SU-DHL-6 (cell line): Measurements from ENCODE around the gene RPH3AL.

ENCODE experiments used
- H2AFZ ChIP-seq: fragments of 200-600 bp; sonication (generic); 2 replicates; pipeline ENCODE4 v1.6.1; 2014; ENCODE audit warnings: low read depth, mild to moderate bottlenecking, moderate library complexity, mixed read lengths, antibody characterized with exemption, low read length; ENCODE audit not compliant: severe bottlenecking
- H3F3A ChIP-seq: fragments of 200-600 bp; shearing (Covaris generic); 2 replicates; pipeline ENCODE4 v1.6.0; 2016; ENCODE audit warnings: antibody characterized with exemption, mild to moderate bottlenecking; ENCODE audit not compliant: insufficient read depth
- H3K27ac ChIP-seq: fragments of 200-600 bp; sonication (generic); 2 replicates; pipeline ENCODE4 v1.5.1; 2016; ENCODE audit warnings: low read depth, mild to moderate bottlenecking, low read length, moderate library complexity, mixed read lengths
- H3K27me3 ChIP-seq: fragments of 200-600 bp; sonication (generic), shearing (Covaris generic); 2 replicates; pipeline ENCODE4 v1.6.0; 2014; ENCODE audit warnings: mild to moderate bottlenecking, low read length
- H3K36me3 ChIP-seq: fragments of 200-600 bp; sonication (generic); 2 replicates; pipeline ENCODE4 v1.6.1; 2014; ENCODE audit warnings: mild to moderate bottlenecking, low read length, mixed read lengths
- H3K4me2 ChIP-seq: fragments of 300-600, 200-600 bp; shearing (Covaris generic), sonication (generic); 2 replicates; pipeline ENCODE4 v1.6.0; 2014; ENCODE audit warnings: low read length, low read depth, mild to moderate bottlenecking; ENCODE audit not compliant: poor library complexity, severe bottlenecking
- H3K4me3 ChIP-seq: fragments of 200-600 bp; sonication (generic); 2 replicates; pipeline ENCODE4 v1.5.1; 2014; ENCODE audit warnings: antibody characterized with exemption, low read length, mild to moderate bottlenecking, mixed read lengths; ENCODE audit not compliant: insufficient read depth, poor library complexity, severe bottlenecking
- H3K79me2 ChIP-seq: fragments of 200-600 bp; sonication (generic); 2 replicates; pipeline ENCODE4 v1.6.1; 2014; ENCODE audit warnings: mild to moderate bottlenecking, low read length, moderate library complexity; ENCODE audit not compliant: insufficient read depth
- H3K9ac ChIP-seq: fragments of 200-600 bp; sonication (generic); 2 replicates; pipeline ENCODE4 v1.7.0; 2014; ENCODE audit warnings: mild to moderate bottlenecking, low read length
- H3K9me2 ChIP-seq: fragments of 200-600 bp; sonication (generic); replicated peaks from 2 replicates; pipeline ENCODE4 v1.6.1; 2014; ENCODE audit warnings: low read length; ENCODE audit not compliant: insufficient read depth
- H3K9me3 ChIP-seq: fragments of 200-600 bp; sonication (generic); 2 replicates; pipeline ENCODE4 v1.6.1; 2014; ENCODE audit warnings: low read length, mixed read lengths; ENCODE audit not compliant: insufficient read depth
- H4K20me1 ChIP-seq: fragments of 200-600 bp; sonication (generic); 2 replicates; pipeline ENCODE4 v1.6.1; 2014; ENCODE audit warnings: low read depth, mild to moderate bottlenecking, antibody characterized with exemption, low read length, moderate library complexity, mixed read lengths
- EZH2phosphoT487 ChIP-seq: fragments of 200-600 bp; sonication (generic), shearing (Covaris generic); conservative IDR thresholded peaks from 2 replicates; pipeline ENCODE4 v1.6.1; 2018; ENCODE audit warnings: mild to moderate bottlenecking, antibody characterized with exemption, low read length, moderate library complexity, mixed read lengths
- TF ChIP-seq, protein P1 (sequence below): fragments of 200-600 bp; sonication (generic); IDR thresholded peaks from one replicate; pipeline ENCODE4 v1.5.1; 2017; ENCODE audit warnings: antibody characterized with exemption, mild to moderate bottlenecking, low read length, moderate library complexity; ENCODE audit not compliant: insufficient read depth, poor library complexity, severe bottlenecking

Gene RPH3AL

DNA sequence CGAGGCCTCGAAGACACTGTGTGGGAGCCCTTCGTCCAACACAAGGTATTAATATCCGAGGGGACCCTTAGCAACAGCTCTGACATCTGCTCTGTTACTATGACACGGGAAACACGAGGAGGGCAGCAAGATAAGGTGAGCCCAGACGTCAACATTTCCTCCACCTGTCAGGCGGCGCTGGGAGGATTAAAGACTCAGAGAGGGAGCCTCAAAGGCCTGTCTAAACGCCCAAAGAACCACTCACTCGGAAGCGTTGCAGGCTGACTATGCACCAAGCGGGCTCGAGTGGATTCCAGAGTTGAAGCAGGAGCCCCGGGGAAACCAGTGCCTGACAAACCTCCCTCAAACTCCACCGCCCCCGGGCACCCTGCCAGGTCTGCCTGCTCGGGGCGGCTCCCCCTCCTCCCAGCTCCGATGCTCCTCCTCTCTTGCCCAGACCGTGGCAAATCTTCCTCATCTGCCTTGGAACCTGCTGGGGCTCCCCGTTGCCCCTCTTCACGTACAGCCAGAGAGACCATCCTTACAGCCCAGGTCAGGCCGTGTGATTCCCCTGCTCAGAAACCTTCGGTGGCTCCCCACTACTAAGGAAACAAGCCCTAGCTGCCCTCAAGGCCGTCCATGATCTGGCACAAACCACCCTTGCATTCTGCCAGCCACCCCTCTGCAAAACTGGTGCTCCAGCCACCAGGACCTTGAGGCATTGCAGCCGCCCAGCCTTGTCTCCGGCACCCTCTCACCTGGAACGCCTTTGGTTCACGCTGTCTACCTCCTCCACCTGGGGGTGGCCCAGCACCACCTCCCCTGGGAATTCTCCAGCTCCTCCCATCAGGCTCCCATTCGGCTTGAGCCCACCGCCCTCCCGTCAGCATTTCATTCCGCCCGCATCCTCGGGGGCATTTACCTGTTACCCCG lies 16.2 kb downstream of the RPH3AL start:
- Histone ChIP-seq H3K4me3 (no peak overlapping the region), H3K27me3 (no peaks in the 10 kb centered on the region)

DNA sequence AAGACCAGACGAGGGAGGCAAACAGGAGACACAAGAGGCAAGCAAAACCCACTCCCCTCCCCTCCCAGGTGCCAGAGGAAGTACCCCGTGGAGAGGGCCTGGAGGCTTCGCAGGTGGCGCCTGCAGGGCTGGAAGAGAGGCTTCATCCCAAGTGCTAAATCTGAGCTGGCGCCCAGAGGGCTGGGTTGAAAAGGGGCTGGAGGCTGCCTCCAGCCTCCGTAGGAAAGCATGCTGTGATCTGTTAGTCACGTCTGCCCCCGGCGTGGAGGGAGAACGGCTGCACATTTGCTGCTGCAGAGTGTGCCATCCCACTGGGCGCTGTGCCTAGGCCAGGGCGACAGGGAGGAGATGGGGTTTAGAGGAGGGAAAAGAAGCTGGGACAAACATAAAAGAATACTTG lies 16.9 kb downstream of the RPH3AL start:
- no peaks in the 10 kb centered on the region for H3K9me3 ChIP-seq
- no peaks in the 10 kb centered on the region for H4K20me1 ChIP-seq
- H3K27ac ChIP-seq, result no peak overlapping the region
- H3K9me2 ChIP-seq, result no peaks in the 10 kb centered on the region
- H3K4me3 ChIP-seq, result no peak overlapping the region
- no peaks in the 10 kb centered on the region for H3K79me2 ChIP-seq
- H2AFZ ChIP-seq, result no peak overlapping the region
- no peak overlapping the region for H3K4me2 ChIP-seq
- no peaks in the 10 kb centered on the region for H3K36me3 ChIP-seq
- H3F3A ChIP-seq, result no peaks in the 10 kb centered on the region
- TF ChIP-seq EZH2phosphoT487, result no peak
- TF ChIP-seq, protein P1, sequence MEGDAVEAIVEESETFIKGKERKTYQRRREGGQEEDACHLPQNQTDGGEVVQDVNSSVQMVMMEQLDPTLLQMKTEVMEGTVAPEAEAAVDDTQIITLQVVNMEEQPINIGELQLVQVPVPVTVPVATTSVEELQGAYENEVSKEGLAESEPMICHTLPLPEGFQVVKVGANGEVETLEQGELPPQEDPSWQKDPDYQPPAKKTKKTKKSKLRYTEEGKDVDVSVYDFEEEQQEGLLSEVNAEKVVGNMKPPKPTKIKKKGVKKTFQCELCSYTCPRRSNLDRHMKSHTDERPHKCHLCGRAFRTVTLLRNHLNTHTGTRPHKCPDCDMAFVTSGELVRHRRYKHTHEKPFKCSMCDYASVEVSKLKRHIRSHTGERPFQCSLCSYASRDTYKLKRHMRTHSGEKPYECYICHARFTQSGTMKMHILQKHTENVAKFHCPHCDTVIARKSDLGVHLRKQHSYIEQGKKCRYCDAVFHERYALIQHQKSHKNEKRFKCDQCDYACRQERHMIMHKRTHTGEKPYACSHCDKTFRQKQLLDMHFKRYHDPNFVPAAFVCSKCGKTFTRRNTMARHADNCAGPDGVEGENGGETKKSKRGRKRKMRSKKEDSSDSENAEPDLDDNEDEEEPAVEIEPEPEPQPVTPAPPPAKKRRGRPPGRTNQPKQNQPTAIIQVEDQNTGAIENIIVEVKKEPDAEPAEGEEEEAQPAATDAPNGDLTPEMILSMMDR, result no peak
- H3K27me3 ChIP-seq, result no peaks in the 10 kb centered on the region
- no peak overlapping the region for H3K9ac ChIP-seq

More for the DNA sequence above, 16.2 kb downstream of the RPH3AL start:
- Histone ChIP-seq H3K4me2 (no peak overlapping the region), H3K9me3 (no peaks in the 10 kb centered on the region), H3K9me2 (no peaks in the 10 kb centered on the region), H3K79me2 (no peaks in the 10 kb centered on the region), H3F3A (no peaks in the 10 kb centered on the region), H2AFZ (no peak overlapping the region), H3K36me3 (no peaks in the 10 kb centered on the region), H3K9ac (no peak overlapping the region), H4K20me1 (no peaks in the 10 kb centered on the region), H3K27ac (no peak overlapping the region)
- no peak for TF ChIP-seq EZH2phosphoT487
- TF ChIP-seq, protein P1, result no peak

- Histone ChIP-seq H3K9me2 (no peaks in the 10 kb centered on the region), H3K27ac (no peak overlapping the region), H2AFZ (no peak overlapping the region), H3K4me2 (no peak overlapping the region), H3K9ac (no peak overlapping the region), H3K27me3 (no peaks in the 10 kb centered on the region), H3F3A (no peaks in the 10 kb centered on the region), H3K4me3 (no peak overlapping the region), H3K36me3 (no peaks in the 10 kb centered on the region), H4K20me1 (no peaks in the 10 kb centered on the region), H3K9me3 (no peaks in the 10 kb centered on the region), H3K79me2 (no peaks in the 10 kb centered on the region)
- TF ChIP-seq EZH2phosphoT487, result no peak
- TF ChIP-seq, protein P1, result no peak
Observed at GRCh38 chr17:334974-335481, 17.6 kb downstream of the RPH3AL start.
